Gastrocnemius medialis (tissue), 4 donors: ENCODE data around the gene YPEL1.

Experiments
- CTCF ChIP-seq, 5 experiments: fragments of 450-650 bp in 3 of 5; fragments of 200-600 bp in 2 of 5; sonication (generic) in 2 of 5; IDR thresholded peaks in 4 of 5; conservative IDR thresholded peaks in 1 of 5; 1 replicate in 4 of 5; 2 replicates in 1 of 5; pipeline ENCODE4 v1.5.1; 2016 to 2019; ENCODE audit warnings: antibody characterized with exemption in 5 of 5, mild to moderate bottlenecking in 3 of 5, moderate library complexity in 3 of 5
- POLR2A ChIP-seq, 2 donors: fragments of 450-650 bp; IDR thresholded peaks; one replicate each; pipeline ENCODE4 v1.6.1; 2017; ENCODE audit warnings: antibody characterized with exemption in 2 of 2, mild to moderate bottlenecking in 2 of 2, moderate library complexity in 2 of 2

GRCh38 chr22:21758091-21758864 lies 22.7 kb upstream of the YPEL1 start:
- TF ChIP-seq CTCF (IDR thresholded peaks at IDR 0.05 in 4 of 5, conservative IDR thresholded peaks at IDR 0.05 in 1 of 5) (no peak), POLR2A (IDR thresholded peaks at IDR 0.05) (no peak)
